ENCODE results near the gene RAPGEF1.

DNA sequence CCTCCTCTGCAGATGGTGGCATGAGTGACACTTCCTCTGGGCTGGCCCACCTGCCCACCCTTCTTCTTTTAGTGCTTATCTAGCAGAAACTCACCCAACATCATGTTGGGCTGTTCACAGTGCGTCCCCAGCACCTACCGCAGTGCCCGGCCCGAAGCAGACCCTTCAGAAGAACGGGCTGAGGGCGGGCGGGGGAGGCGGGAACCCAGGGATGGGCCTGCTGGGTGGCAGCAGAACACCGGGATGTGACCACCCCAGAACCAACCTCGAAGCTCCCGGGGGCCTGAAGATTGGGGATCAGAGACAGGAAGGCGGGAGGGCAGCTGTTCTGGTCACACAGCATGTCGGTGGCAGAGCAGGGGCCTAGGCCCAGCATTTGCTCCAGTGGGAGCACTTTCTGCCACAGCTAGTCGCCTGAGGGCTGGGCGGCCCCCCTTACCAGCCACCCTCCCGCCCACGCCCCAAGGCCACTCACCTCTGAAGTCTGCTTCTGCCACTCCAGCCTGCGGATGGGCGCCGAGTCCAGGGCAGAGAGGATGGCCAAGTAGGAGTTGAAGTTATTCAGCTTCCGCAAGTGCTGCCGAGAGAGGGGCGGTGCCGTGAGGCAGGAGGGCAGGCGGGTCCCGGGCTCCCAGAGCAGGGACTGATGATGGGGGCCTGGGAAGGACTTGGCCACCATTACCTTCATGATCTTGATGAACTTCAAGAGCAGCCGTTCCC lies 155.9 kb downstream of the RAPGEF1 start:
- TF ChIP-seq, protein P1, sequence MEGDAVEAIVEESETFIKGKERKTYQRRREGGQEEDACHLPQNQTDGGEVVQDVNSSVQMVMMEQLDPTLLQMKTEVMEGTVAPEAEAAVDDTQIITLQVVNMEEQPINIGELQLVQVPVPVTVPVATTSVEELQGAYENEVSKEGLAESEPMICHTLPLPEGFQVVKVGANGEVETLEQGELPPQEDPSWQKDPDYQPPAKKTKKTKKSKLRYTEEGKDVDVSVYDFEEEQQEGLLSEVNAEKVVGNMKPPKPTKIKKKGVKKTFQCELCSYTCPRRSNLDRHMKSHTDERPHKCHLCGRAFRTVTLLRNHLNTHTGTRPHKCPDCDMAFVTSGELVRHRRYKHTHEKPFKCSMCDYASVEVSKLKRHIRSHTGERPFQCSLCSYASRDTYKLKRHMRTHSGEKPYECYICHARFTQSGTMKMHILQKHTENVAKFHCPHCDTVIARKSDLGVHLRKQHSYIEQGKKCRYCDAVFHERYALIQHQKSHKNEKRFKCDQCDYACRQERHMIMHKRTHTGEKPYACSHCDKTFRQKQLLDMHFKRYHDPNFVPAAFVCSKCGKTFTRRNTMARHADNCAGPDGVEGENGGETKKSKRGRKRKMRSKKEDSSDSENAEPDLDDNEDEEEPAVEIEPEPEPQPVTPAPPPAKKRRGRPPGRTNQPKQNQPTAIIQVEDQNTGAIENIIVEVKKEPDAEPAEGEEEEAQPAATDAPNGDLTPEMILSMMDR (IDR thresholded peaks at IDR 0.05), result no peak
- no peak for TF ChIP-seq EZH2 (IDR thresholded peaks at IDR 0.05)
